ENCODE results near the gene PPIP5K2. TPM values are rescaled to one million over a fixed set of nuclear protein-coding genes. Genes with fewer than 3 reads are reported as not detected.

PPIP5K2 gene
- total and polyA plus RNA-seq, 2 donors (not counting 3 experiments of a cell fraction or from before 2014, with no cell fraction given) = 20.8 to 69.4 TPM

GRCh38 chr5:103117471-103117991 is 2.6 kb upstream of the PPIP5K2 start:
- FAIRE-seq (no peak), DNase-seq (ENCODE audit: low read depth, low spot score) (no peak)
- no peak overlapping the region for H3K9ac ChIP-seq (replicated peaks; ENCODE audit: extremely low read depth, insufficient read depth, low read length)
- TF ChIP-seq EZH2 (IDR thresholded peaks at IDR 0.05; ENCODE audit: borderline replicate concordance, low read depth, low read length, severe bottlenecking) = no peak
- TF ChIP-seq, protein P1, sequence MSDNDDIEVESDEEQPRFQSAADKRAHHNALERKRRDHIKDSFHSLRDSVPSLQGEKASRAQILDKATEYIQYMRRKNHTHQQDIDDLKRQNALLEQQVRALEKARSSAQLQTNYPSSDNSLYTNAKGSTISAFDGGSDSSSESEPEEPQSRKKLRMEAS (IDR thresholded peaks at IDR 0.05; ENCODE audit: insufficient read depth, insufficient read length) = no peak
- POLR2A ChIA-PET = no interaction called here
- BruUV-seq (replicated peaks) = no TSS peak
- H3K27me3 ChIP-seq (ENCODE audit: control insufficient read depth in 2 of 2, insufficient read depth in 2 of 2, low read length in 2 of 2) = no peaks in the 10 kb centered on the region
- H2AFZ ChIP-seq (ENCODE audit: low read depth, low read length) = no peak overlapping the region
- peaks cover 26% of the 10 kb centered on the region for H3K79me2 ChIP-seq (ENCODE audit: control insufficient read depth, insufficient read depth, low read length)
- dilution Hi-C loops (cut with MboI; ENCODE audit: extremely low pct_ligation_motif_present, low sequenced_read_pairs) = no loop called here
- no peaks in the 10 kb centered on the region for H3K36me3 ChIP-seq (ENCODE audit: control insufficient read depth in 2 of 2, extremely low read depth in 1 of 2, insufficient read depth in 2 of 2, low read length in 2 of 2)
- H4K20me1 ChIP-seq (replicated peaks; ENCODE audit: control insufficient read depth, extremely low read depth, insufficient read depth, low read length) = no peaks in the 10 kb centered on the region
- no peaks in the 10 kb centered on the region for H3K9me1 ChIP-seq (replicated peaks; ENCODE audit: control insufficient read depth, extremely low read depth, insufficient read depth, low read length)
- CTCF ChIA-PET = no interaction called here
- intact Hi-C loops (cut with micrococcal nuclease) = no loop called here
- H3K27ac ChIP-seq (ENCODE audit: insufficient read depth, low read depth, low read length) = no peak overlapping the region
- no peaks in the 10 kb centered on the region for H3K9me3 ChIP-seq (replicated peaks; ENCODE audit: control insufficient read depth, insufficient read depth, low read length)
- H3K4me3 ChIP-seq (replicated peaks in 1 of 3; ENCODE audit: insufficient read depth in 1 of 3, low read depth in 1 of 3, low read length in 3 of 3) = no peak overlapping the region
- no peak overlapping the region for H3K4me2 ChIP-seq (ENCODE audit: insufficient read depth, low read length)
- H3K4me1 ChIP-seq (ENCODE audit: control insufficient read depth, extremely low read depth, insufficient read depth, low read length) = peaks cover 19% of the 10 kb centered on the region

DNA sequence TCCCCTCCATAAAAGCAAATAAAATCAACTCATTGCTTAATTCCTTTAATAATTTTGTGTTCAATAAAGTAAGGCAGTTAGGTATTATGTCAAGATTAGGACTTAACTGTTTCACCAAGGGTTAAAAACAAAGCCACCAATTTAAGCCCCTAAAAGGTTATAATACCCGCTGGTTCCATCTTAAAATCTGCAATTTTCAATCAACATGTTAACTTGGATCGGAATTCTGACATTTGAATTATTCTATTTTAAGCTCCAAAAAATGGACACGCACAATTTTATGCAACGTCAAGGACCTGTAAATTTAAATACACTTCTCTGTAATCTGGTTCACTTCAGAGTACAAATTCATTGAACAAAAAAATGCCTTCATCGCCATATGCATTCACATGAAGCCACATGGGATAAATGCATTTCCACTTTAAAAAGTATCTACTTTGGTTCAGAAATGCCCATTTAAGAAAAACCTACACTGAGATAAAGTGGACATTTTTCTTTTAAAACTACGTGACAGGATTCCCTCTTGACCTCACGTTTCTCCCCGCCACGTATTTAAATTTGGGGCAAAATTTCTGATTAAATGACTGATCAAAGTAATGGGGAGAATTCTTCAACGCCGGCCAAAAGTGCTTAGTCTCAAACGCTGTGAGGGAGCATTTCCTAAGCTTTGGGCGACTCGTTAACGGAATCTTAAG is 884 bp upstream of the PPIP5K2 start:
- no peak for FAIRE-seq
- ChIA-PET POLR2A (interaction anchor here (0.8 kb wide), 1 partner anchor 139 kb away, joined by 4 read pairs; the partner anchor contains the start of gene MACIR), CTCF (interaction anchor here (0.6 to 3.1 kb wide), 8 partner anchors 20 to 438 kb away, joined by 3 to 18 read pairs (median 4); partner anchors contain the start of genes MACIR and PAM)
- Histone ChIP-seq H3K9me3 (replicated peaks; ENCODE audit: control insufficient read depth, insufficient read depth, low read length) (no peaks in the 10 kb centered on the region), H2AFZ (ENCODE audit: low read depth, low read length) (peak overlapping the region; percentile 39), H3K79me2 (ENCODE audit: control insufficient read depth, insufficient read depth, low read length) (peaks cover 39% of the 10 kb centered on the region), H3K36me3 (ENCODE audit: control insufficient read depth in 2 of 2, extremely low read depth in 1 of 2, insufficient read depth in 2 of 2, low read length in 2 of 2) (no peaks in the 10 kb centered on the region), H3K4me3 (replicated peaks in 1 of 3; ENCODE audit: insufficient read depth in 1 of 3, low read depth in 1 of 3, low read length in 3 of 3) (peak overlapping the region; percentile 63 to 92 (median 92)), H3K9me1 (replicated peaks; ENCODE audit: control insufficient read depth, extremely low read depth, insufficient read depth, low read length) (no peaks in the 10 kb centered on the region), H3K27me3 (ENCODE audit: control insufficient read depth in 2 of 2, insufficient read depth in 2 of 2, low read length in 2 of 2) (no peaks in the 10 kb centered on the region), H3K4me2 (ENCODE audit: insufficient read depth, low read length) (peak overlapping the region; percentile 99), H3K27ac (ENCODE audit: insufficient read depth, low read depth, low read length) (peak overlapping the region; percentile 93), H3K4me1 (ENCODE audit: control insufficient read depth, extremely low read depth, insufficient read depth, low read length) (peaks cover 19% of the 10 kb centered on the region), H3K9ac (replicated peaks; ENCODE audit: extremely low read depth, insufficient read depth, low read length) (peak overlapping the region; percentile 99), H4K20me1 (replicated peaks; ENCODE audit: control insufficient read depth, extremely low read depth, insufficient read depth, low read length) (no peaks in the 10 kb centered on the region)
- BruUV-seq (replicated peaks) = TSS peak; percentile 94
- no peak for DNase-seq (ENCODE audit: low read depth, low spot score)
- no peak for TF ChIP-seq POLR2AphosphoS5 (IDR thresholded peaks at IDR 0.05; ENCODE audit: insufficient read depth, low read depth, low read length)
- no peak for TF ChIP-seq CTCF (IDR thresholded peaks at IDR 0.05; ENCODE audit: extremely low read depth in 1 of 2, insufficient read depth in 1 of 2, low read depth in 1 of 2, low read length in 2 of 2)
- TF ChIP-seq MYC (IDR thresholded peaks at IDR 0.05; ENCODE audit: low read depth, low read length) = no peak
- intact Hi-C loops (cut with micrococcal nuclease) (no loop called here), dilution Hi-C loops (cut with MboI; ENCODE audit: extremely low pct_ligation_motif_present, low sequenced_read_pairs) (no loop called here)
